SHP77 treated with DMSO at 0.1 percent for 48 hours (cell line): ENCODE data around the gene PIP4K2B.
A peak's percentile ranks its signal among the peaks of the same experiment; 100 is the strongest.
"Not testable (repeated sequence)": the region's sequence is repeated elsewhere in the genome, so short reads cannot be mapped to it uniquely, and the experiment has no call there.

ENCODE experiments used
- DNase-seq: peaks from one replicate; lab custom pipeline; 2025; lab: John Stamatoyannopoulos, UW

The PIP4K2B gene

GRCh38 chr17:38729368-38729885 is 69.9 kb downstream of the PIP4K2B start:
- DNase-seq, result no peak

- DNase-seq, result no peak
Measured at GRCh38 chr17:38728290-38728831, 71.0 kb downstream of the PIP4K2B start.

GRCh38 chr17:38727736-38728135 is 71.6 kb downstream of the PIP4K2B start:
- no peak for DNase-seq

- DNase-seq, result not testable (repeated sequence)
Measured at GRCh38 chr17:38726145-38726544, 73.2 kb downstream of the PIP4K2B start.

- peak; percentile 72 for DNase-seq
Measured at GRCh38 chr17:38725066-38725465, 74.3 kb downstream of the PIP4K2B start.

- DNase-seq, result peak; percentile 89
Measured at GRCh38 chr17:38724337-38724988, 74.9 kb downstream of the PIP4K2B start.

- no peak for DNase-seq
Measured at GRCh38 chr17:38721802-38722201, 77.6 kb downstream of the PIP4K2B start.

GRCh38 chr17:38720941-38721340 is 78.4 kb downstream of the PIP4K2B start:
- no peak for DNase-seq

GRCh38 chr17:38719943-38720641 is 79.3 kb downstream of the PIP4K2B start:
- no peak for DNase-seq

- no peak for DNase-seq
Measured at GRCh38 chr17:38719289-38719942, 79.9 kb downstream of the PIP4K2B start.

- no peak for DNase-seq
Measured at GRCh38 chr17:38717139-38717745, 82.1 kb downstream of the PIP4K2B start.

- DNase-seq, result no peak
Measured at GRCh38 chr17:38716368-38717005, 82.9 kb downstream of the PIP4K2B start.
